BE2C (cell line): Measurements from ENCODE around the gene MOK.
A peak's percentile ranks its signal among the peaks of the same experiment; 100 is the strongest.

Source experiments
- DNase-seq: peaks from one replicate; pipeline ENCODE4 v3.0.0-alpha.2; 2020
- H3K27me3 ChIP-seq: fragments of 250-450 bp; sonication (Bioruptor Pico); 2 replicates; pipeline ENCODE4 v1.5.1; 2020; ENCODE audit warnings: mild to moderate bottlenecking
- H3K36me3 ChIP-seq: fragments of 250-450 bp; sonication (Bioruptor Pico); 2 replicates; pipeline ENCODE4 v1.5.1; 2020; ENCODE audit warnings: mild to moderate bottlenecking
- H3K4me1 ChIP-seq: fragments of 250-450 bp; sonication (Bioruptor Pico); 2 replicates; pipeline ENCODE4 v1.5.1; 2020
- H3K4me3 ChIP-seq: 2 replicates; pipeline ENCODE4 v1.5.1; 2011; ENCODE audit warnings: low read depth, low read length
- H3K9me3 ChIP-seq: fragments of 250-450 bp; sonication (Bioruptor Pico); 2 replicates; pipeline ENCODE4 v1.5.1; 2020
- TF ChIP-seq, protein P1 (sequence below): IDR thresholded peaks from 2 replicates; pipeline ENCODE4 v1.5.1; 2012; ENCODE audit warnings: mild to moderate bottlenecking, low read depth, low read length

Gene MOK

DNA sequence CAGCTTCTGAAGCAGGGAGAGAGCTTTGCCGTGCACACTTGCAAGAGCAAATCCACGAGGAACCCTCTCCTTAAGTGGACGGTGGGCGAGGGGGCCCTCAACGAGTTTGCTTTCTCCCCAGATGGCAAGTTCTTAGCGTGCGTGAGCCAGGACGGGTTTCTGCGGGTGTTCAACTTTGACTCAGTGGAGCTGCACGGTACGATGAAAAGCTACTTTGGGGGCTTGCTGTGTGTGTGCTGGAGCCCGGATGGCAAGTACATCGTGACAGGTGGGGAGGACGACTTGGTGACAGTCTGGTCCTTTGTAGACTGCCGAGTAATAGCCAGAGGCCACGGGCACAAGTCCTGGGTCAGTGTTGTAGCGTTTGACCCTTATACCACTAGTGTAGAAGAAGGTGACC, 96.2 kb downstream of the MOK start:
- no peaks in the 10 kb centered on the region for H3K9me3 ChIP-seq
- TF ChIP-seq, protein P1, sequence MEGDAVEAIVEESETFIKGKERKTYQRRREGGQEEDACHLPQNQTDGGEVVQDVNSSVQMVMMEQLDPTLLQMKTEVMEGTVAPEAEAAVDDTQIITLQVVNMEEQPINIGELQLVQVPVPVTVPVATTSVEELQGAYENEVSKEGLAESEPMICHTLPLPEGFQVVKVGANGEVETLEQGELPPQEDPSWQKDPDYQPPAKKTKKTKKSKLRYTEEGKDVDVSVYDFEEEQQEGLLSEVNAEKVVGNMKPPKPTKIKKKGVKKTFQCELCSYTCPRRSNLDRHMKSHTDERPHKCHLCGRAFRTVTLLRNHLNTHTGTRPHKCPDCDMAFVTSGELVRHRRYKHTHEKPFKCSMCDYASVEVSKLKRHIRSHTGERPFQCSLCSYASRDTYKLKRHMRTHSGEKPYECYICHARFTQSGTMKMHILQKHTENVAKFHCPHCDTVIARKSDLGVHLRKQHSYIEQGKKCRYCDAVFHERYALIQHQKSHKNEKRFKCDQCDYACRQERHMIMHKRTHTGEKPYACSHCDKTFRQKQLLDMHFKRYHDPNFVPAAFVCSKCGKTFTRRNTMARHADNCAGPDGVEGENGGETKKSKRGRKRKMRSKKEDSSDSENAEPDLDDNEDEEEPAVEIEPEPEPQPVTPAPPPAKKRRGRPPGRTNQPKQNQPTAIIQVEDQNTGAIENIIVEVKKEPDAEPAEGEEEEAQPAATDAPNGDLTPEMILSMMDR: no peak
- peaks cover 14% of the 10 kb centered on the region for H3K4me1 ChIP-seq
- H3K4me3 ChIP-seq: no peak overlapping the region
- H3K27me3 ChIP-seq: no peaks in the 10 kb centered on the region
- no peak for DNase-seq
- peaks cover 44% of the 10 kb centered on the region for H3K36me3 ChIP-seq

DNA sequence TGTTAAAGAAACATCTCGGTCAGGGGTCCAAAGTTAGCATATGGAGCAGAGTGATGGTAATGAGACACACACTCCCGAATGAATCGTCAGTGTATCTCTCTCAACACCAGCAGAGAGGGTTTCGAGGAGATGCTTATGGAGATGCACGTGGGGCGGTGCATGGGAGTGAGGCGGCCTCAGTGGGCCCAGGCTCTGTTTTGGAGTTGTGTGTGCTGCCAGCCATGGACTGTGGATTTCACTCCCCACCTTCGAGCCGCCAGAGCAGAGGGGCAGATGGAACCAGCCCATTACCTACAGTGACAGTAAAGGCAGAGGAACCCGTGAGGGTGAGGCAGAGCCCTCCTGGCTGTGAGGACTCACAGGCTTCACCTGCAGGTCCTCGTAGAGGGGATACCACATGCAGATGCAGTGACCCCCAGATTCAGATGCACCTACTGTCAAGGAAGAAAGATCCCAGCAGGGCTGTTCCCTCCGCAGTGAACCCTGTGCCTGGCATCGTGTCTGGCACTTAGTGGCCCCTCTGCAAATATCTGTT, 97.1 kb downstream of the MOK start:
- TF ChIP-seq, protein P1: no peak

DNA sequence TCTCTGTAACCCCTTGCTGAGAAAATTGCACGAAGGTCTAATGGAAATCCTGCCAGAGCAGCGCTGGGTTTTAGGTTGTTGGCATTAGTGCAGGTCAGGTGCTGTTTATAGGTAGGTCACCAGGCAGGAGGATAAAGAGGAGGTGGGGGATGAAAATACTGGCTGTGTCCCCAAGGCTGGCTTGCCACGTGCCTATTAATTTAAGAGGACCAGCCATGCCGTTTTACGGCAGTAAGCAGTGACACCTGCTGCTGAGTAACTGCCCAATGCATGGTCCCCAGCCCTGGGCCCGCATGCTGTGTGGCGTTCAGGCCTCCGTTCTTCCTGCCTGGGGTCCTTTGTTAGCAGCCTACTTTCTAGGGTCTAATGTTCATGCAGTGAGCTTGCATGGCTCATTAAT, 98.0 kb downstream of the MOK start:
- TF ChIP-seq, protein P1: peak; percentile 33
- DNase-seq: peak; percentile 44
- H3K4me3 ChIP-seq: no peak overlapping the region
- no peaks in the 10 kb centered on the region for H3K9me3 ChIP-seq
- H3K27me3 ChIP-seq: no peaks in the 10 kb centered on the region
- peaks cover 42% of the 10 kb centered on the region for H3K36me3 ChIP-seq
- H3K4me1 ChIP-seq: peaks cover 23% of the 10 kb centered on the region

More for the DNA sequence above, 97.1 kb downstream of the MOK start:
- peaks cover 42% of the 10 kb centered on the region for H3K36me3 ChIP-seq
- H3K27me3 ChIP-seq: no peaks in the 10 kb centered on the region
- no peak for DNase-seq
- no peak overlapping the region for H3K4me3 ChIP-seq
- no peaks in the 10 kb centered on the region for H3K9me3 ChIP-seq
- H3K4me1 ChIP-seq: peaks cover 21% of the 10 kb centered on the region

DNA sequence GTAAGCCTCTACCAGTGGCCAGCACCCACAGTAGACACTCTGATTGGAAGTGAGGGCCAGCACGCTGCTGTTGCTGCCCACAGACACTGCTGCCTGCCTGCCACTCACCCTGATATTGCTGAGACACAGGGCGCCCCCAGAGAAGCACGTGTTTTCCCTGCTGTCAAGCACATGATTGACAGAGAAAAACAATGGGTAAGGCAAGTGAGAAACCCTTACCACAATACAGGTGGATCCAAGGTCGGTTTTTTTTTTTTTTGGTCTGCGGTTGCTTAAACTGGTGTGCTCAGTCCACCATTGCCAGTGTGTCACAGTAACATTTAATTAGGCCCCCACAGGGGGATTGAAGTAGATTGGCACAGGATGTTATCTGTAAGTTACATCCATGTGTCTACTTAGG, 99.4 kb downstream of the MOK start:
- TF ChIP-seq, protein P1: no peak
- no peaks in the 10 kb centered on the region for H3K27me3 ChIP-seq
- H3K9me3 ChIP-seq: no peaks in the 10 kb centered on the region
- DNase-seq: no peak
- H3K36me3 ChIP-seq: peaks cover 35% of the 10 kb centered on the region
- H3K4me1 ChIP-seq: peaks cover 23% of the 10 kb centered on the region
- no peak overlapping the region for H3K4me3 ChIP-seq

DNA sequence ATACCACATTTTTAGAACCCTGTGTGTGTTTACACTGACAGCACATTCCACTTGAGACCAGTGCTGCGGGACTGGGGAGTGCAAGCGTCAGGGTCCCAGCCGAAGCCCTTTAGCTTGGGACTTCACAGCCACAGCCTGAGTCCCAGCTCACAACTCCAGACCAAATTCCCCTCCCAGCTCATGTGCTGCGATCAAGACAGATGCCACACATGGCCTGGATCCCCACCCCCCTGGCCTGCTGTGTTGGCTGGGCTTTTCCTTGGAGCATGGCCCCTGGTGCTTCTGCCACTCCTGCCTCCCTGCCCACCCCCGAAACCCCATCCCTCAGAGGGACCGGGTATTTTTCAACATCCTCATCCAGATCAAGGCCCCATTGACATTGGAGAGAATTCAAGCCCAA, 101.6 kb downstream of the MOK start:
- DNase-seq: peak; percentile 74

DNA sequence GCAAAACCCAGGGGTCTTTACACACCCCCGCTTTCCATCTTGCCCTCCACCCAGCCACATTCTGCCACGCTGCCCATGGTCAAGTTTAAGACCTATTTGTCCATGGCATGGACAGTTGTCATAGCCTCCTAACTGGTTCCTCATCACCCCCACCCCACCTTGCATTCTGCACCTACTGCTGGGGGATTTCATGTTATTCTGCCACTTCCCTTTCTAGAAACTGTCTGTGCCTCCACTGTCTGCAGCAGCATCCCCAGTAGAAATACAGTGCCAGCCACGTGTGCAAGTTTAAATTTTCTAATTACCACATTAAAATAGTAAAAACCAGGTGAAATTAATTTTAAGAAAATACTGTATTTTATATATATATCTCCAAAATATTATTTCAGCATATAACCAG, 102.0 kb downstream of the MOK start:
- TF ChIP-seq, protein P1: no peak
- H3K4me1 ChIP-seq: peaks cover 20% of the 10 kb centered on the region
- no peak for DNase-seq

More for the DNA sequence above, 101.6 kb downstream of the MOK start:
- Histone ChIP-seq H3K27me3 (no peaks in the 10 kb centered on the region), H3K4me1 (peaks cover 20% of the 10 kb centered on the region), H3K9me3 (no peaks in the 10 kb centered on the region), H3K4me3 (no peak overlapping the region), H3K36me3 (peaks cover 26% of the 10 kb centered on the region)
- TF ChIP-seq, protein P1: no peak

More for the DNA sequence above, 102.0 kb downstream of the MOK start:
- Histone ChIP-seq H3K27me3 (no peaks in the 10 kb centered on the region), H3K36me3 (peaks cover 29% of the 10 kb centered on the region), H3K4me3 (no peak overlapping the region), H3K9me3 (no peaks in the 10 kb centered on the region)
